ENCODE results near the gene PBX3.

- no peak for TF ChIP-seq CTCF (IDR thresholded peaks at IDR 0.05)
- TF ChIP-seq POLR2AphosphoS5 (IDR thresholded peaks at IDR 0.05; ENCODE audit: insufficient read depth in 1 of 2, low read depth in 1 of 2), result no peak
- no peak for TF ChIP-seq POLR2A (IDR thresholded peaks at IDR 0.05)
Measured at GRCh38 chr9:125883565-125884217, 136.5 kb downstream of the PBX3 start.
